Activated CD8-positive, alpha-beta memory T cell treated with anti-CD3 and anti-CD28 coated beads for 24 hours (primary cell): Measurements from ENCODE around the gene DGAT2.

Experiments
- DNase-seq: peaks from one replicate; pipeline ENCODE4 v3.0.0-alpha.2; 2020

The DGAT2 gene

DNA sequence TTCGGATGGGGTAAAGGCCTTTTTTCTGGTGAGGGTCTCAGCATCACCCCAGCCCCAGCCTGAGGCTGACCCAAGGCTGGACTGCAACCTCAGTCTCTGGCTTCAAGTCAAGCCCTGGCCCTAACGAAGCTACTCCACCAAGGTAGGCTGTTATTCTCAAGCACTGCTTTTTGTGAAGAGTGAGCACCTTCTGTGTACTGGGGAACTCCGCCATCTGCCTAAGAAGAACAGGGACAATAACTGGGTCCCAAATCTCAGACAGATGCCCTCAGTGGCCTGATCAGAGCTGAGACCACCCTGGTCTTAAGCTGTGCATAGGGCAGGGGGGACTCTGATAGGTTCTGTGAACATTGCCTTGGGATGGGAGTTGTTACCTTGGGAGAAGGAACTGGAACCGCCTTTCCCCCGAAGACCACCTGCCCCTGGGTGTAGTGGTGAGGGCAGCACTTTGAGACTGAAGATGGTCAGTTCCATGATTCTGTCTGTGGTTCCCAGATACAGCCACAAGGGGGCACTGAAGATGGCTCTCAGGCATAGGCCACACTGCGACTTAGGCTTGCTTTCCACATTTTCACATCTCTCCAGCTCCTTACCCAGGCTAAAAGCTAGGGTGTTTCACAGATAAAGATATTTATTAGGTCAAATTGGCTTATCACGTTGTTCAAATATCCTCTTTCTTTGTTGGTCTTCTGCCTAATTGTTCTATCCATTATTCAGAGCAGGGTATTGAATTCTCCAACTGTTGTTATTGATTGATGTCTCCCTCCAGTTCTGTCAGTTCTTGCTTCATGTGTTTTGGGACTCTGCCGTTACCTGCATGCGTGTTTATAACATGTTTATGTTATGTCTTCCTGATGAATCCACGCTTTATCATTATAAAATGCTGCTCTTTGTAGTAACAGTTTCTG, 34.6 kb downstream of the DGAT2 start:
- peak; percentile 86 for DNase-seq

DNA sequence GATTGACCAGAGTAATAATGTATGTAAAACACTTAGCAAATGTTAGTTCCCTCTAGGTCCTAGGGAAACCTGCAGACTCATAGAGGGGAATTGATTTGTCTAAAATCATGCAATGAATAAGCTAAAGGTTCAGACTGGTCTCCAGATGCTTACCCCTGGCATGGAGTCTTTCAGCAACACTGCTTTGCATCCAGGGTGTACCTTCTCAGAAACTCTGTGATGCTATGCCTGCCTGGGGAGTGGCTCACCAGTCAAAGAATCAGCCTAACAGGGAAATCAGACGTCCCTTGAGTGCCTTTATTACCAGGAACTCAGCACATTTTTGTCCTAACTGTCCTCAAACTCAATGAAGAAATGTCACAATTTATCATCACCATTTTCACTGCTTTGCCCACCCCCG, 40.5 kb downstream of the DGAT2 start:
- no peak for DNase-seq

DNA sequence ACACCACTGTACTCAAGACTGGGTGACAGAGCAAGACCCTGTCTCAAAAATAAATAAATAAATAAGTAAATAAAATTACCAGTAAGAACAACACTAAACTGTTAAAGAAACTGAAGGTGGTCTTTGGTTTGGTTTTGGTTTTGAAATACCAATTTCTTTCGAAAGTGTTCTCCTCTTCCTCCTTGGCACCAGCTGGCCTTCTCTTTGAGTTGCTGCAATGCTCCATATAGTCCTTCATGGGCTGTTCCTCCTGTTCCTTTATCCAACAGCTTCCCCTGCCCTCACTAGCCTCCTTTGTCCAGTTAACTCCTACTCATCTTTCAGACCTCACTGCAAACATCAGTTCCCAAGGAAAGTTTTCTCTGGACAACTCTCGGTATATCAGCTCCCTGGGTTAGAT, 41.4 kb downstream of the DGAT2 start:
- no peak for DNase-seq

GRCh38 chr11:75810637-75811390, 42.2 kb downstream of the DGAT2 start:
- no peak for DNase-seq

GRCh38 chr11:75811485-75811884, 42.9 kb downstream of the DGAT2 start:
- no peak for DNase-seq

- no peak for DNase-seq
These were observed 44.0 kb downstream of the DGAT2 start for GRCh38 chr11:75812542-75813040.

DNA sequence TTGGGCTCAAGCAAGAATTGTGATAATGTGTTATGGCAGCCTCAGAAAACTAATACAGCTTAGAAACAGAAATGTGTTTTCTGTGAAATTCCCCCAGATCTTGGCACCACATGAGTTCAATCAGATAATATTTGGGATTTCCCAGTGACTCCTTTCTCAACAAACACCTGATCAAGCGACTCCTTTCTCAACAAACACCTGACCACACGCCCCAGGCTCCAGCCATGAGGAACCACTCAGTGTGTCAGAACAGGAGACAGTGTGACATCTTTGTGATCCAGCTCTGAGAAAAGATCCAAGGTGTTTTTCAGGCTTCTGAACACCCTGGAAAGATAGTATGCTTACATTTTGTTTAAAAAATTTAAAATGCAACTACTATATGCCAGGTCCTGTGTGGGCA, 44.5 kb downstream of the DGAT2 start:
- DNase-seq: no peak

- DNase-seq: no peak
These were observed 45.1 kb downstream of the DGAT2 start for GRCh38 chr11:75813622-75814039.

DNA sequence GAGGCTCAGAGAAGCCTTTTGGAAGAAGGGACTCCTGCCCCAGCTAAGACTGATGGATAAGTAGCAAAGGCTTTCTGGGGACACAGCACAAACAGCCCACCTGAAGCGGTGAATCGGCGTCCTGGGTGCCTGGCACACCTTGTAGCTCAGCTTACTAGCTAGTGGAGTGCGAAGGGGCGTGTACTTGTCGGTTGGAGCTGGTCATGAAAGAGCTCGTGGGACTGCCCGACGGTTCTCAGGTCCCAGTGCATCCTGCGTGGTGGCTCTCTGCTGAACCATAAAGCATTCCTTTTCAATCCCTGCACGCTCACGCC, 45.7 kb downstream of the DGAT2 start:
- DNase-seq: no peak

DNA sequence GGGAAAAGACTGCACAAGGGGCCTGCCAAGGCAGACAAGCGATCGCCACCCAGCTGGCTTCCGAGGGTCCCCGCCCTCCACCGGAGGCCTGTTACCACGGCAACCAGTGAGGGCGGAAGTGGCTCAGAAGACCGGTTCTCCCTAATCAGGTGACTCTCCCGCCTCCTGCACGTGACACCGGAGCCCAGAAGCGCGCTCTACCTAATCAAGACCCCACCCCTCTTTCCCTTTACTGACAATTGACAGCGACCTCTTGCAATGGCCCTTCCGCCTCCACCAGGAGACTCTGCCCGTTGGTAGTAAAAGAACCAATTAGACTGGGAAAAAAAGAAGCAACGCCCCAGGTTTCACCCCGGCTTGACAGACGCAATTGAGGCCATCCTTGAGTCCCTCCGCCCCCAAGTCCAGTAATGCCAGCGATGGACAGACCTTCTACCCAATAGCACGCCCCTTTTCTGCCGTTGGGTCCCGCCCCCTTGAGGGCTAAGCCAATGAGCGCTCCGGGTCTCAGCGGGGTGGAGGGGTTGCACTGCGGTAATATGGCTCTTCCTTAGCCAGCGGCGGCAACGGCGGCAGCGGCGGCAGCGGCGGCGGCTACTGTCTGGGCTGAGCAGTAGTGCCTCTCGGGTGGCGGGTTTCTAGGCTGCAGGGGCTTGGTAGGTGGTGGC, 46.2 kb downstream of the DGAT2 start, which contains the start of gene UVRAG:
UVRAG (plus strand) TSS at position 534 of the 668 bp plus-strand sequence. CDS start 198 bp downstream, outside the sequence.
- peak; percentile 99 for DNase-seq

GRCh38 chr11:75815345-75816168, 47.0 kb downstream of the DGAT2 start:
- no peak for DNase-seq

DNA sequence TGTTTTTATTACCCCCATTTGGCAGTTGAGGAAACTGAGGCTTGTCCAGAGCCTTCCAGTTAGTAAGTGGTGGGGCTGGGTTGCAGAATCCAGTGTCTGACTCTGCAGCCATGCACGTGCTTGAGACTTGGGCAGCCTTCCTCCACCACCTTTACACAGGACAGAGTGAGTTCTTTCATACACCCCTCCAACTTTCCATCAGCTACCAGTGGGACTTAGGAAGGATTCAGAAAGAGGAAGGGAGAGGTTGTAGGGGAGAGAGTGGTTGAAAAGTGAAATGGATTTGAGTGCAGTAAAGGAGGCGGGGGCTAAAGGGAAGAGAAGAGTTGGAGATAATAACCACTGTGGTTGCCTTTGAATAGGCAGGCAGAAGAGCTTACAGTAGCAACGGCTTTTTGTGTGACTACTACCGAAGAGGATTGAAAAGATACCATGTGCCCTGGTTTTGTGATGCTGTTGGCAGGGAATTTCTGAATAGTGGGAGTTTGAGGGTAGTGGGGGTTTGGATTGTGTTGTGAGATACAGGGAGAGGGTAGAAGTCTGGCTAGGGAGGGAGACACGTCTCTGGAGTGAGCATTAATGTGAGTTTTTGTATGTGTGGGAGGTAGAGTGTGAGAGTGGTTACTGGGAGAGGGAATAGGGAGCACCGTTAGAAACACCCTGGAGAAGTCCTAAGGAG, 48.1 kb downstream of the DGAT2 start:
- no peak for DNase-seq

DNA sequence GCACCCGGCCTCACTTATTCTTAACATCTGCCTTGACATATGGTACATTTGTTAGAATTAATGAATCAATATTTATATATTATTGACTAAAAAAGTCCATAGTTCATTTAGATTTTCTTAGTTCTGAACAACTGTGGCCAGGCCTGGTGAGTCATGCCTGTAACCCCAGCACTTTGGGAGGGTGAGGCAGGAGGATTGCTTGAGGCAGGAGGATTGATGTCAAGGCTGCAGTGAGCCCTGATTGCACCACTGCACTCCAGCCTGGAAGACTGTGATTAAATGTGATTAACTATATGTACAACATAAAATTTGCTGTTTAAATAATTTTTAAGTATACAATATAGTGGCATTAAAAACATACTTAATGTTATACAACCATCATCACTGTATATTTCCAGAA, 52.1 kb downstream of the DGAT2 start:
- DNase-seq: no peak

GRCh38 chr11:75821202-75821601, 52.6 kb downstream of the DGAT2 start:
- DNase-seq: no peak

GRCh38 chr11:75822541-75822940, 54.0 kb downstream of the DGAT2 start:
- DNase-seq: no peak

- no peak for DNase-seq
These were observed 54.8 kb downstream of the DGAT2 start for GRCh38 chr11:75823415-75823814.

GRCh38 chr11:75823946-75824345, 55.4 kb downstream of the DGAT2 start:
- DNase-seq: no peak

DNA sequence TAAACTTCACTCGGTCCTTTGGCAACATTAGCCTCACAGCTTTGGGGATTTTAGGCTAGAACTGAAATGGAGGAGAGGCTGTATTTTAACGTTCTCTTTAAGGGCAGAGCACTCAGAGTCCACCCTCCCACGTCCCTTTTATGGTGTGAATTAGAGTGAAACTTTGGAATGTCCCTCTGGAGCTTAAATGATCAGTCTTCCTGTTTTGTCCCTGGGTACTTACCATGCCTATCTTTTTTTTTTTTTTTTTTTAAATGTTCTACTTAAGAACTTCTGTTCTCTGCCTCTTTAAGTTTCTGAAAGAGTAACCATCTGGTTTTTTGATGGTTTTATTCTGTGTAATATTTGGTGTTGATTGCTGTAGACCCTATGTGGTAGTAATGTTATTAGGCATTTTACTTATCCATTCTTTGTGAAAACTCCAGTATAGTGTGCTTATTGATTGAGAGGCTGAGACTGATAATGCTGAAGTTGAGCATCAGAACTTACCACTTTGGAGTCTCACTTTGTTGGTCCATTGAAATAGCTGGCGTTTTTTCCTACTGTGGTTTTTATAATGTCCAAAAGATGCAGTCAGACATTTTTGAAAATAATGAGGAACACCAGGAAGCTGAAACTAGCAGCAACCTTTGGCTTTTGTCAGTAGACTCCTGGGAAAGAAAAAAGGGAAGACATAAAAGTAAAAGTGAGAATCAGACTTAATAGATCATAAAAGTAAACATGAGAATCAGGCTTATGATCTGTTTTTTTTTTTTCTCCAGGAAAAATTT, 58.1 kb downstream of the DGAT2 start:
- DNase-seq: no peak

GRCh38 chr11:75827562-75827961, 59.0 kb downstream of the DGAT2 start:
- no peak for DNase-seq

DNA sequence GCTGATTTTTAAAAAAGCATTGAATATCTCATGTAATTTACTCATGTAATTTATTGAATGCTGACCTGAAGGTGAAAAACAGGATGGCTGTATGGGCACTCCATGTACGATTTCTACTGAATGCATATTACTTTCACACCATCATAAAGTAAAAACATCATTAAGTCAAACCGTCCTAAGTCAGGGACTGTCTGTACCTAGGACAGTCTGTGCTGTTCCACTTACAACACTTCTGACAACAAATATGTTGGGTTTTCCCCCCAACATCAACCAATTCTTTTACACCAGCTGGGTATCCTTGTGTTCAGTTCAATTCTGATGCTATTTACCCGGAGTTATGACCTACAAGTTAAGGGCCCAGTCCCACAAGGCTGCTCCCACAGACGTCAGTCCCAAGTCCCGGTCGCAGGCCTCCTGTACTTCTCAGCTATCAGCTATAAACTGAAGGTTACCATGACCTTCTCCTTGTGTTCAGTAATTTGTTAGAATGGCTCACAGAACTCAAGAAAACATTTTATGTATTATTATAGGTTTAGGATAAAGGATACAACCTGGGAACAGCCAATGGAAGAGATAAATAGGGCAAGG, 63.4 kb downstream of the DGAT2 start:
- DNase-seq: no peak

DNA sequence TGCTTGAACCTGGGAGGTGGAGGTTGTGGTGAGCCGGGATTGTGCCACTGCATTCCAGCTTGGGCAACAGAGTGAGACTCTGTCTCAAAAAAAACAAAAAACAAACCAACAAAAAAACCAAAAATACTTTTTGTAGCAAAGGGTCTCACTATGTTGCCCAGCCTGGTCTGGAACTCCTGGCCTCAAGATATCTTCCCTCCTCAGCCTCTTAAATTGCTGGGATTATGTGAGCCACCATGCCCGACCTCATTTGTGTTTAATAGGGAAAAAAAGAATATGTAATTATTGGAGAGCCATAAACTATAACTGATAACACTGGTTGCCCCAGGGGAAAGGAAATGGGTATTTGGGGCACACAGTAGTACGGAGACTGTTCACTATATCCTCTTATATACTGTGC, 66.2 kb downstream of the DGAT2 start:
- no peak for DNase-seq
